B cell (primary cell): ENCODE data around the gene BTD. TPM values are rescaled to one million over a fixed set of nuclear protein-coding genes. Genes with fewer than 3 reads are reported as not detected.

ENCODE experiments used
- ATAC-seq: fragments of 200-7000 bp; cut with Tn5 transposase; one replicate; pipeline ENCODE4 v1.10.0; 2021; ENCODE audit warnings: low read depth, mild to moderate bottlenecking, moderate number of reproducible peaks, moderate library complexity
- CTCF ChIA-PET: fragments of 350-600 bp; sonication (Branson Sonifier 250); formaldehyde crosslinking; loops from one replicate; lab custom pipeline; 2021; ENCODE audit warnings: antibody characterized with exemption, inconsistent platforms; lab: Charles Lee
- POLR2A ChIA-PET: fragments of 350-600 bp; sonication (Branson Sonifier 250); formaldehyde crosslinking; loops from one replicate; lab custom pipeline; 2021; ENCODE audit warnings: antibody characterized with exemption; lab: Charles Lee
- DNase-seq: peaks from one replicate; pipeline ENCODE4 v3.0.0; 2013
- H2AFZ ChIP-seq: 2 replicates; pipeline ENCODE4 v1.6.1; 2012; ENCODE audit warnings: mild to moderate bottlenecking, low read depth, low read length; ENCODE audit not compliant: insufficient read depth, poor library complexity, severe bottlenecking
- H3K27ac ChIP-seq, 2 donors: 1 replicate in 1 of 2; 2 replicates in 1 of 2; pipeline ENCODE4 v1.5.1; 2012 to 2013; ENCODE audit warnings: low read length in 2 of 2, mild to moderate bottlenecking in 2 of 2, moderate library complexity in 1 of 2
- H3K27me3 ChIP-seq, 4 experiments: fragments of 200-600 bp in 1 of 4; sonication (generic) in 1 of 4; replicated peaks in 1 of 4; 1 replicate in 2 of 4; 2 replicates in 2 of 4; pipeline versions ENCODE4 v1.6.1 to v1.7.0; 2013 to 2016; ENCODE audit warnings: low read length in 3 of 4, mild to moderate bottlenecking in 2 of 4, mixed read lengths in 1 of 4, moderate library complexity in 1 of 4; ENCODE audit not compliant: insufficient read depth in 4 of 4, control insufficient read depth in 3 of 4; ENCODE audit errors: control extremely low read depth in 1 of 4
- H3K36me3 ChIP-seq, 2 experiments: replicated peaks in 1 of 2; 1 replicate in 1 of 2; 2 replicates in 1 of 2; pipeline versions ENCODE4 v1.6.1 to v1.7.1; 2013; ENCODE audit warnings: low read length in 1 of 2; ENCODE audit not compliant: insufficient read depth in 2 of 2, control insufficient read depth in 1 of 2; ENCODE audit errors: control extremely low read depth in 1 of 2, extremely low read depth in 1 of 2
- H3K4me1 ChIP-seq, 2 donors: fragments of 200-600 bp in 1 of 2; sonication (generic) in 1 of 2; 1 replicate in 1 of 2; 2 replicates in 1 of 2; pipeline versions ENCODE4 v1.5.1 to v1.6.1; 2013 to 2017; ENCODE audit warnings: low read length in 2 of 2; ENCODE audit not compliant: control insufficient read depth in 2 of 2, insufficient read depth in 2 of 2
- H3K4me2 ChIP-seq: replicated peaks from 2 replicates; pipeline ENCODE3; 2012; ENCODE audit warnings: mild to moderate bottlenecking, low read depth, low read length; ENCODE audit not compliant: poor library complexity, severe bottlenecking
- H3K4me3 ChIP-seq, 5 experiments: fragments of 200-600 bp in 1 of 5; sonication (generic) in 1 of 5; 1 replicate in 3 of 5; 2 replicates in 2 of 5; pipeline versions ENCODE4 v1.5.1 to v1.7.0; 2011 to 2016; ENCODE audit warnings: low read length in 4 of 5, mild to moderate bottlenecking in 4 of 5, low read depth in 2 of 5, control low read depth in 1 of 5, moderate library complexity in 1 of 5; ENCODE audit not compliant: insufficient read depth in 1 of 5; ENCODE audit errors: control extremely low read depth in 1 of 5, extremely low read depth in 1 of 5
- H3K79me2 ChIP-seq: fragments of 200-600 bp; sonication (generic); one replicate; pipeline ENCODE4 v1.6.0; 2016; ENCODE audit warnings: low read length; ENCODE audit not compliant: control insufficient read depth, insufficient read depth
- H3K9ac ChIP-seq: fragments of 200-600 bp; sonication (generic); 2 replicates; pipeline ENCODE4 v1.6.1; 2017; ENCODE audit warnings: mild to moderate bottlenecking, low read length, moderate library complexity
- H3K9me3 ChIP-seq, 3 donors: one replicate each; pipeline versions ENCODE4 v1.6.1 to v1.7.1; 2013; ENCODE audit warnings: low read length in 2 of 3; ENCODE audit not compliant: control insufficient read depth in 2 of 3, insufficient read depth in 1 of 3; ENCODE audit errors: control extremely low read depth in 1 of 3
- H4K20me1 ChIP-seq: 2 replicates; pipeline ENCODE4 v1.6.0; 2012; ENCODE audit warnings: mild to moderate bottlenecking, low read length; ENCODE audit not compliant: insufficient read depth, control insufficient read depth, poor library complexity, severe bottlenecking
- H3K27ac Mint-ChIP-seq: one replicate; pipeline ENCODE4 v1.8.0; 2021; ENCODE audit warnings: mixed read lengths
- H3K27me3 Mint-ChIP-seq: one replicate; pipeline ENCODE4 v1.8.0; 2021; ENCODE audit warnings: mixed read lengths
- H3K4me1 Mint-ChIP-seq: one replicate; pipeline ENCODE4 v1.8.0; 2021; ENCODE audit warnings: mixed read lengths
- H3K4me3 Mint-ChIP-seq: one replicate; pipeline ENCODE4 v1.8.0; 2021; ENCODE audit warnings: mixed read lengths
- H3K9me3 Mint-ChIP-seq: one replicate; pipeline ENCODE4 v1.8.0; 2022; ENCODE audit warnings: mixed read lengths; ENCODE audit not compliant: insufficient read depth
- EZH2 ChIP-seq: IDR thresholded peaks from 2 replicates; pipeline ENCODE4 v1.6.1; 2012; ENCODE audit warnings: borderline replicate concordance, low read depth, mild to moderate bottlenecking, moderate library complexity, low read length; ENCODE audit not compliant: insufficient read depth, poor library complexity, severe bottlenecking
- WGBS: methylation state at CpG from one replicate; pipeline ENCODE4 v1.1.5; 2013; ENCODE audit warnings: missing lambda C conversion rate; ENCODE audit not compliant: insufficient coverage; 5-methylcytosine and 5-hydroxymethylcytosine counted together
- intact Hi-C: fragments of 100-400 bp; cut with micrococcal nuclease; formaldehyde crosslinking; loops from one replicate; pipeline ENCODE4 v1.10.0; 2022
- polyA plus RNA-seq: library from polyadenylated mRNA; depleted of rRNA; stranded (reverse); fragments of >200 nt; gene quantifications from 2 replicates; pipeline ENCODE4 v1.2.3, GENCODE V29; 2012
- total RNA-seq, 2 donors: library from RNA; stranded (reverse); fragments of 120-200 nt in 1 of 2; gene quantifications; 1 replicate in 1 of 2; 2 replicates in 1 of 2; pipeline versions ENCODE4 v1.2.3 to v1.2.4, GENCODE V29; 2013 to 2022
- TF ChIP-seq, protein P1 (sequence below): fragments of 200-600 bp; IDR thresholded peaks from one replicate; pipeline ENCODE4 v1.8.0; 2022; ENCODE audit warnings: antibody characterized with exemption, mild to moderate bottlenecking

Gene BTD
- total and polyA plus RNA-seq, 2 donors (not counting 1 experiment from before 2014, with no cell fraction given), result 8.2 to 25.3 TPM

DNA sequence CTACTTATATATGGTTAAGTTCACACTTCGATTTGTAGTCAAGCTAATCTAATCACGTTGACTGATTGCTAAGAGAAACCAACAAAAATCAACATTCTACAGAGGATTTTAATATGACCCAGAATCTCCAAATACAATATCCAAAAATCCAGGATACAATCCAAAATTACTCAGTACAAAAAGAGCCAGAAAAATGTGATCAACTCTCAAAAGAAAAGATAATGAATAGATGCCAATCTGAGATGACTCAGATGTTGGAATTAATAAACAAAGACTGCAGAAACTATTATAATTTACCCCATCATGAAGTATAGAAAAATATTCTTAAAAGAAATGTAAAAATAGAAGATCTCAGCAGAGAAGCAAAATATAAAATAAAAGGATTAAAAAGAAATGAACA, 22.5 kb upstream of the BTD start:
- no peaks in the 10 kb centered on the region for H4K20me1 ChIP-seq
- no peak overlapping the region for H3K4me3 ChIP-seq
- peaks cover 0 to 5% of the 10 kb centered on the region in 2 donors for H3K4me1 ChIP-seq
- H3K9me3 Mint-ChIP-seq, result no peaks in the 10 kb centered on the region
- ChIA-PET CTCF (no interaction called here), POLR2A (no interaction called here)
- no peak overlapping the region for H3K27ac ChIP-seq
- H3K4me3 Mint-ChIP-seq, result no peak overlapping the region
- no peaks in the 10 kb centered on the region for H3K27me3 Mint-ChIP-seq
- no peak for DNase-seq
- no peaks in the 10 kb centered on the region for H3K79me2 ChIP-seq
- peaks cover 9% of the 10 kb centered on the region for H3K4me1 Mint-ChIP-seq
- no peak overlapping the region for H3K9ac ChIP-seq
- no peak for TF ChIP-seq EZH2
- TF ChIP-seq, protein P1, sequence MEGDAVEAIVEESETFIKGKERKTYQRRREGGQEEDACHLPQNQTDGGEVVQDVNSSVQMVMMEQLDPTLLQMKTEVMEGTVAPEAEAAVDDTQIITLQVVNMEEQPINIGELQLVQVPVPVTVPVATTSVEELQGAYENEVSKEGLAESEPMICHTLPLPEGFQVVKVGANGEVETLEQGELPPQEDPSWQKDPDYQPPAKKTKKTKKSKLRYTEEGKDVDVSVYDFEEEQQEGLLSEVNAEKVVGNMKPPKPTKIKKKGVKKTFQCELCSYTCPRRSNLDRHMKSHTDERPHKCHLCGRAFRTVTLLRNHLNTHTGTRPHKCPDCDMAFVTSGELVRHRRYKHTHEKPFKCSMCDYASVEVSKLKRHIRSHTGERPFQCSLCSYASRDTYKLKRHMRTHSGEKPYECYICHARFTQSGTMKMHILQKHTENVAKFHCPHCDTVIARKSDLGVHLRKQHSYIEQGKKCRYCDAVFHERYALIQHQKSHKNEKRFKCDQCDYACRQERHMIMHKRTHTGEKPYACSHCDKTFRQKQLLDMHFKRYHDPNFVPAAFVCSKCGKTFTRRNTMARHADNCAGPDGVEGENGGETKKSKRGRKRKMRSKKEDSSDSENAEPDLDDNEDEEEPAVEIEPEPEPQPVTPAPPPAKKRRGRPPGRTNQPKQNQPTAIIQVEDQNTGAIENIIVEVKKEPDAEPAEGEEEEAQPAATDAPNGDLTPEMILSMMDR, result no peak
- H3K27me3 ChIP-seq, result no peaks in the 10 kb centered on the region
- peaks cover 6 to 41% of the 10 kb centered on the region in 2 experiments for H3K36me3 ChIP-seq
- no peak overlapping the region for H3K27ac Mint-ChIP-seq
- intact Hi-C loops, result no loop called here
- H3K4me2 ChIP-seq, result no peak overlapping the region
- no peak overlapping the region for H2AFZ ChIP-seq
- ATAC-seq, result no peak
- H3K9me3 ChIP-seq, result no peaks in the 10 kb centered on the region
- WGBS, result no CpG with 5 or more reads among the region's 2 CpGs

DNA sequence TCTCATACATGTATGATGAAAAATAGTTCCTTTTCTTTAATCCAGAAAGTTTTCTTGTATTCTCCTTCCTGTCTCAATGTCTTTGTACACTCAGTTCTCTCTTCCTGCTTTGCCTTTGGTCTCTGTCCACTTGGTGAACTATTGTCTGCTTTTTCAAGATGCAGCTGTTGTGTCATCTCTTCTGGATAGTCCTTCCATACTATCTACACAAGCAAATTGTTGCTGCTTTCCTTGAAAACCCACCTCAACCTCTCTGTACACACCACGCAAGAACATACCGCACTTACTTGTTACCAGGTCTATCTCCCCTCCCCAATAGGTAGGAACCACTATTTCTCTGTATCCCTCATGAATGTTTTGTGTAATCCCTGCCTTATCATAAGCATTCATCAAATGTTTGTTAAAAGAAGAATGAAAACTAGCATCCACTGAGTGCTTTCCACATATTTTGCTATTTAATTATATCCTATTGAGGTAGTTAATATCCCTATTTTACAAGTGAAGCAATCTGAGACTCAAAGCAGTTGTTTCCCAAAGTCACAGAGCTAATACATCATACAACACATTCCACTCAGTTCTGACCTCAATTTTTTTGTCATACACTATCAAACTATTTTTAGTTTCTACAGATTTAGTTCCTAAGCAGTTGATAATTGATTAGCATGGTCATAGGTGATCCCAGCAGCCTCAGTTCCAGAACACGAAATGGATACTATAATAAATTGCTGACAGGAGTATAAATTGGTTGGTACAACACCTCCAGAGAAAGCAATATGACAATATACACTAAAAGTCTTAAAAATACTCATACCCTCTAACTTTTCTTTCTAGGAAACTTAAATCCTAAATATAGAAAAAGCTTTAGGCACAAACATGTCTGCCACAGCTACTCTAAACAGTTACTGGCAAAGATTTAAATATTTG, 19.8 kb upstream of the BTD start:
- no peaks in the 10 kb centered on the region for H3K9me3 Mint-ChIP-seq
- TF ChIP-seq, protein P1, result no peak
- no peak for TF ChIP-seq EZH2
- DNase-seq (no peak), ATAC-seq (no peak)
- Histone ChIP-seq H3K4me2 (no peak overlapping the region), H3K36me3 (peaks cover 6 to 57% of the 10 kb centered on the region in 2 experiments), H3K27me3 (no peaks in the 10 kb centered on the region), H2AFZ (no peak overlapping the region), H3K79me2 (no peaks in the 10 kb centered on the region), H3K9me3 (no peaks in the 10 kb centered on the region), H3K27ac (no peak overlapping the region), H3K4me1 (peaks cover 0 to under 1% of the 10 kb centered on the region in 2 donors), H4K20me1 (no peaks in the 10 kb centered on the region), H3K4me3 (no peak overlapping the region), H3K9ac (no peak overlapping the region)
- WGBS, result no CpG with 5 or more reads among the region's 3 CpGs
- H3K27ac Mint-ChIP-seq, result no peak overlapping the region
- H3K4me3 Mint-ChIP-seq, result no peak overlapping the region
- H3K27me3 Mint-ChIP-seq, result no peaks in the 10 kb centered on the region
- ChIA-PET POLR2A (no interaction called here), CTCF (no interaction called here)
- peaks cover 4% of the 10 kb centered on the region for H3K4me1 Mint-ChIP-seq
- intact Hi-C loops, result no loop called here
